ENCODE results near the gene SPOCK2. TPM values are rescaled to one million over a fixed set of nuclear protein-coding genes. Genes with fewer than 3 reads are reported as not detected.
A peak's percentile ranks its signal among the peaks of the same experiment; 100 is the strongest.
"Not testable (repeated sequence)": the region's sequence is repeated elsewhere in the genome, so short reads cannot be mapped to it uniquely, and the experiment has no call there.

The SPOCK2 gene
- total RNA-seq (100 to 1,000 TPM in 1 of 2 donors, 10 to 100 TPM in 1; 79.7 to 188 TPM), polyA plus RNA-seq (ENCODE audit: insufficient read length in 2 of 2) (100 to 1,000 TPM; 294 to 312 TPM)
- long read RNA-seq, donor 1, partial matches to known transcripts: 40 of 132 reads
- long read RNA-seq, donor 1, other reads (novel, unspliced or antisense): 90 of 132 reads
- long read RNA-seq, donor 2, partial matches to known transcripts: 63 of 63 reads
- long read RNA-seq, donor 2, other reads (novel, unspliced or antisense): 0 of 63 reads
- long read RNA-seq, donor 3, partial matches to known transcripts: 70 of 71 reads
- long read RNA-seq, donor 3, other reads (novel, unspliced or antisense): 0 of 71 reads
- long read RNA-seq, donor 4: 0 reads

DNA sequence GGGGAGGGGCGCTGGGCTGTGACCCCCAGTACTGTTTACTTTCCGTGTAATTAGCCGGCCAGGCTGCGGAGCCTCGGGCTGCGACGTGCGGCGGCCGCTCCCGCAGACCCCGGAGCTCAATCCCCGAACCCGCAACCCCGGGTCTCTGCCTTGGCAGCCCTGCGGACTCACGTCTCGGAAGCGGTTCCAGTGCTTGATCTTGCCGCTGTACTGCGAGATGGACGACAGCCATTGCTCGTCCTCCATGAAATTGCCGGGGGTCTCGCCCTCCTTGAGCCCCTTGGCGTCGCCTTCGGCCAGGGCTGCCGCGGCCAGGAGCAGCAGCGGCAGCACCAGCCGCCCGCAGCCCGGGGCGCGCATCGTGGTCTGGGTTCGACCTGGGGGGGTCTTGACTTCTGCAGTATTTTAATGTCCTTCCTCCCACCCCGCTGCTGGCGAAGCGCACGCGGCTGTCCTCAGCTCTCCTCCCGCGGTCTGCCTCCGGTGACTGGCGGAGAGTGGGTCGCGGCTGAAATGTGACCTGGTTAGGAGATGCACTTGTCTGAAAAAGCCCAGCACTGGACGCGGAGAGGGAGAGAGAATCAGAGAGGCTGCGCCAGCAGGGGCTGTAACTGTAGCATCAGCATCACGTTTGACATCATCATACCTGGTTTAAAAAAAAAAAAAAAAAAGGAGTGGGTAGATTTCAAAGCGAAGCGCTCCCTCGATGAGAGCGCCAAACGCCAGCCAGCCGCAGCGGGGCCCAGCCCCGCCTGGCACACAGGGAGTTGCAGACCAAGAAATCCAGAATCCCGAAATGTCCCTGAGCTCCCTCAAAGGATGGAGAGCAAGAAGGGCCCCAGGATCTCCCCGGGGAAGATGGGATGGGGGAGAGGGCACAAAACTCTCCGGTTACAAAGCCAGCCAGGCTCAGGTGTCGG lies at the start of gene SPOCK2:
SPOCK2 (minus strand) TSS at position 583 of the 920 bp plus-strand sequence; CDS start at position 360, 223 bp downstream.
- WGBS (ENCODE audit: insufficient coverage): 1% methylated on average over 45 of the region's 65 CpGs
- H3K27me3 ChIP-seq (ENCODE audit: control insufficient read depth, insufficient read depth, low read length): peaks cover 5% of the 10 kb centered on the region

GRCh38 chr10:72137583-72137982 lies 49.2 kb upstream of the SPOCK2 start:
- DNase-seq (ENCODE audit: low read depth in 4 of 6, low spot score in 6 of 6): no peak
- peaks cover 3% of the 10 kb centered on the region for H3K36me3 ChIP-seq (ENCODE audit: control insufficient read depth, insufficient read depth, low read length)
- H3K4me3 ChIP-seq (ENCODE audit: low read depth, low read length): no peak overlapping the region
- H3K27me3 ChIP-seq (ENCODE audit: control insufficient read depth, insufficient read depth, low read length): no peaks in the 10 kb centered on the region
- H3K27ac ChIP-seq (ENCODE audit: low read depth, low read length): no peak overlapping the region
- WGBS (ENCODE audit: insufficient coverage): 96% methylated on average over 3 of the region's 7 CpGs
- no peaks in the 10 kb centered on the region for H3K4me1 ChIP-seq (ENCODE audit: control insufficient read depth, insufficient read depth, low read length)
- no peaks in the 10 kb centered on the region for H3K9me3 ChIP-seq (ENCODE audit: control insufficient read depth, insufficient read depth, low read length)

More for the DNA sequence above, at the start of gene SPOCK2:
- DNase-seq (ENCODE audit: low read depth in 4 of 6, low spot score in 6 of 6): peak in 4 of 6 donors; percentile 55 to 95 (median 67)
- H3K27ac ChIP-seq (ENCODE audit: low read depth, low read length): peak within 1 kb of the TSS; percentile 88
- peaks cover 56% of the 10 kb centered on the region for H3K4me1 ChIP-seq (ENCODE audit: control insufficient read depth, insufficient read depth, low read length)
- H3K4me3 ChIP-seq (ENCODE audit: low read depth, low read length): peak within 1 kb of the TSS; percentile 60
- H3K9me3 ChIP-seq (ENCODE audit: control insufficient read depth, insufficient read depth, low read length): no peaks in the 10 kb centered on the region
- H3K36me3 ChIP-seq (ENCODE audit: control insufficient read depth, insufficient read depth, low read length): peaks cover 16% of the 10 kb centered on the region

GRCh38 chr10:72136225-72136624 lies 47.9 kb upstream of the SPOCK2 start:
- WGBS (ENCODE audit: insufficient coverage): 100% methylated on average over 4 of the region's 10 CpGs
- not testable (repeated sequence) for DNase-seq (ENCODE audit: low read depth in 4 of 6, low spot score in 6 of 6); H3K36me3 ChIP-seq (ENCODE audit: control insufficient read depth, insufficient read depth, low read length); H3K4me1 ChIP-seq (ENCODE audit: control insufficient read depth, insufficient read depth, low read length); H3K27me3 ChIP-seq (ENCODE audit: control insufficient read depth, insufficient read depth, low read length); H3K9me3 ChIP-seq (ENCODE audit: control insufficient read depth, insufficient read depth, low read length); H3K27ac ChIP-seq (ENCODE audit: low read depth, low read length); H3K4me3 ChIP-seq (ENCODE audit: low read depth, low read length)

GRCh38 chr10:72134785-72135767 lies 46.7 kb upstream of the SPOCK2 start:
- Histone ChIP-seq H3K4me1 (ENCODE audit: control insufficient read depth, insufficient read depth, low read length) (no peaks in the 10 kb centered on the region), H3K27me3 (ENCODE audit: control insufficient read depth, insufficient read depth, low read length) (no peaks in the 10 kb centered on the region), H3K4me3 (ENCODE audit: low read depth, low read length) (no peak overlapping the region), H3K27ac (ENCODE audit: low read depth, low read length) (no peak overlapping the region), H3K36me3 (ENCODE audit: control insufficient read depth, insufficient read depth, low read length) (peaks cover 6% of the 10 kb centered on the region), H3K9me3 (ENCODE audit: control insufficient read depth, insufficient read depth, low read length) (no peaks in the 10 kb centered on the region)
- WGBS (ENCODE audit: insufficient coverage): 80% methylated on average over 7 of the region's 10 CpGs
- no peak for DNase-seq (ENCODE audit: low read depth in 4 of 6, low spot score in 6 of 6)

GRCh38 chr10:72133517-72133916 lies 45.2 kb upstream of the SPOCK2 start:
- DNase-seq (ENCODE audit: low read depth in 4 of 6, low spot score in 6 of 6): no peak
- H3K9me3 ChIP-seq (ENCODE audit: control insufficient read depth, insufficient read depth, low read length): no peaks in the 10 kb centered on the region
- peaks cover 6% of the 10 kb centered on the region for H3K36me3 ChIP-seq (ENCODE audit: control insufficient read depth, insufficient read depth, low read length)
- H3K4me3 ChIP-seq (ENCODE audit: low read depth, low read length): no peak overlapping the region
- H3K27me3 ChIP-seq (ENCODE audit: control insufficient read depth, insufficient read depth, low read length): no peaks in the 10 kb centered on the region
- H3K4me1 ChIP-seq (ENCODE audit: control insufficient read depth, insufficient read depth, low read length): no peaks in the 10 kb centered on the region
- no peak overlapping the region for H3K27ac ChIP-seq (ENCODE audit: low read depth, low read length)

- Histone ChIP-seq H3K4me1 (ENCODE audit: control insufficient read depth, insufficient read depth, low read length) (no peaks in the 10 kb centered on the region), H3K36me3 (ENCODE audit: control insufficient read depth, insufficient read depth, low read length) (peaks cover 6% of the 10 kb centered on the region), H3K27me3 (ENCODE audit: control insufficient read depth, insufficient read depth, low read length) (no peaks in the 10 kb centered on the region), H3K4me3 (ENCODE audit: low read depth, low read length) (no peak overlapping the region), H3K9me3 (ENCODE audit: control insufficient read depth, insufficient read depth, low read length) (no peaks in the 10 kb centered on the region), H3K27ac (ENCODE audit: low read depth, low read length) (no peak overlapping the region)
- WGBS (ENCODE audit: insufficient coverage): no CpG with 5 or more reads among the region's 4 CpGs
- DNase-seq (ENCODE audit: low read depth in 4 of 6, low spot score in 6 of 6): no peak
Observed at GRCh38 chr10:72132854-72133253, 44.5 kb upstream of the SPOCK2 start.

GRCh38 chr10:72127571-72127970 lies 39.2 kb upstream of the SPOCK2 start:
- H3K36me3 ChIP-seq (ENCODE audit: control insufficient read depth, insufficient read depth, low read length): peaks cover 6% of the 10 kb centered on the region
- no peaks in the 10 kb centered on the region for H3K27me3 ChIP-seq (ENCODE audit: control insufficient read depth, insufficient read depth, low read length)
- no peak overlapping the region for H3K27ac ChIP-seq (ENCODE audit: low read depth, low read length)
- DNase-seq (ENCODE audit: low read depth in 4 of 6, low spot score in 6 of 6): no peak
- H3K4me1 ChIP-seq (ENCODE audit: control insufficient read depth, insufficient read depth, low read length): peaks cover 3% of the 10 kb centered on the region
- H3K4me3 ChIP-seq (ENCODE audit: low read depth, low read length): no peak overlapping the region
- WGBS (ENCODE audit: insufficient coverage): no CpG with 5 or more reads among the region's 2 CpGs
- H3K9me3 ChIP-seq (ENCODE audit: control insufficient read depth, insufficient read depth, low read length): no peaks in the 10 kb centered on the region

GRCh38 chr10:72126872-72127232 lies 38.5 kb upstream of the SPOCK2 start:
- Histone ChIP-seq H3K27ac (ENCODE audit: low read depth, low read length) (peak overlapping the region; percentile 30), H3K36me3 (ENCODE audit: control insufficient read depth, insufficient read depth, low read length) (peaks cover 4% of the 10 kb centered on the region), H3K4me3 (ENCODE audit: low read depth, low read length) (no peak overlapping the region), H3K4me1 (ENCODE audit: control insufficient read depth, insufficient read depth, low read length) (peaks cover 3% of the 10 kb centered on the region), H3K9me3 (ENCODE audit: control insufficient read depth, insufficient read depth, low read length) (no peaks in the 10 kb centered on the region), H3K27me3 (ENCODE audit: control insufficient read depth, insufficient read depth, low read length) (no peaks in the 10 kb centered on the region)
- peak in 2 of 6 donors; percentile 30 to 51 for DNase-seq (ENCODE audit: low read depth in 4 of 6, low spot score in 6 of 6)
- WGBS (ENCODE audit: insufficient coverage): 38% methylated on average over 3 of the region's 3 CpGs

Data from spinal cord (tissue), 10 donors.